ENCODE results near the gene THAP7. TPM values are rescaled to one million over a fixed set of nuclear protein-coding genes. Genes with fewer than 3 reads are reported as not detected.
A peak's percentile ranks its signal among the peaks of the same experiment; 100 is the strongest.
"Not testable (repeated sequence)": the region's sequence is repeated elsewhere in the genome, so short reads cannot be mapped to it uniquely, and the experiment has no call there.

Gene THAP7, protein sequence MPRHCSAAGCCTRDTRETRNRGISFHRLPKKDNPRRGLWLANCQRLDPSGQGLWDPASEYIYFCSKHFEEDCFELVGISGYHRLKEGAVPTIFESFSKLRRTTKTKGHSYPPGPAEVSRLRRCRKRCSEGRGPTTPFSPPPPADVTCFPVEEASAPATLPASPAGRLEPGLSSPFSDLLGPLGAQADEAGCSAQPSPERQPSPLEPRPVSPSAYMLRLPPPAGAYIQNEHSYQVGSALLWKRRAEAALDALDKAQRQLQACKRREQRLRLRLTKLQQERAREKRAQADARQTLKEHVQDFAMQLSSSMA
- total RNA-seq, result 10 to 100 TPM; 18.9 to 52.4 (median 32.0) TPM

GRCh38 chr22:21001601-21002325, at the start of gene THAP7:
Gene THAP7, minus strand, starts transcription at chr22:21002118. Its CDS starts 207 bp downstream, at chr22:21001911.
- WGBS, 2 donors, result 0 to 1% methylated on average over 11 to 49 of the region's 83 CpGs
- H3K36me3 ChIP-seq, result peaks cover 0 to 34% (median 25%) of the 10 kb centered on the region in 4 donors
- TF ChIP-seq EP300 (IDR thresholded peaks at IDR 0.05) (peak in 1 of 4 donors; percentile 19), POLR2A (IDR thresholded peaks at IDR 0.05) (peak in 3 of 4 donors; percentile 66 to 91 (median 79)), POLR2AphosphoS5 (IDR thresholded peaks at IDR 0.05) (peak; percentile 74 to 81)
- TF ChIP-seq, protein P1, sequence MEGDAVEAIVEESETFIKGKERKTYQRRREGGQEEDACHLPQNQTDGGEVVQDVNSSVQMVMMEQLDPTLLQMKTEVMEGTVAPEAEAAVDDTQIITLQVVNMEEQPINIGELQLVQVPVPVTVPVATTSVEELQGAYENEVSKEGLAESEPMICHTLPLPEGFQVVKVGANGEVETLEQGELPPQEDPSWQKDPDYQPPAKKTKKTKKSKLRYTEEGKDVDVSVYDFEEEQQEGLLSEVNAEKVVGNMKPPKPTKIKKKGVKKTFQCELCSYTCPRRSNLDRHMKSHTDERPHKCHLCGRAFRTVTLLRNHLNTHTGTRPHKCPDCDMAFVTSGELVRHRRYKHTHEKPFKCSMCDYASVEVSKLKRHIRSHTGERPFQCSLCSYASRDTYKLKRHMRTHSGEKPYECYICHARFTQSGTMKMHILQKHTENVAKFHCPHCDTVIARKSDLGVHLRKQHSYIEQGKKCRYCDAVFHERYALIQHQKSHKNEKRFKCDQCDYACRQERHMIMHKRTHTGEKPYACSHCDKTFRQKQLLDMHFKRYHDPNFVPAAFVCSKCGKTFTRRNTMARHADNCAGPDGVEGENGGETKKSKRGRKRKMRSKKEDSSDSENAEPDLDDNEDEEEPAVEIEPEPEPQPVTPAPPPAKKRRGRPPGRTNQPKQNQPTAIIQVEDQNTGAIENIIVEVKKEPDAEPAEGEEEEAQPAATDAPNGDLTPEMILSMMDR (IDR thresholded peaks at IDR 0.05), result peak in 1 of 6 experiments; percentile 17

DNA sequence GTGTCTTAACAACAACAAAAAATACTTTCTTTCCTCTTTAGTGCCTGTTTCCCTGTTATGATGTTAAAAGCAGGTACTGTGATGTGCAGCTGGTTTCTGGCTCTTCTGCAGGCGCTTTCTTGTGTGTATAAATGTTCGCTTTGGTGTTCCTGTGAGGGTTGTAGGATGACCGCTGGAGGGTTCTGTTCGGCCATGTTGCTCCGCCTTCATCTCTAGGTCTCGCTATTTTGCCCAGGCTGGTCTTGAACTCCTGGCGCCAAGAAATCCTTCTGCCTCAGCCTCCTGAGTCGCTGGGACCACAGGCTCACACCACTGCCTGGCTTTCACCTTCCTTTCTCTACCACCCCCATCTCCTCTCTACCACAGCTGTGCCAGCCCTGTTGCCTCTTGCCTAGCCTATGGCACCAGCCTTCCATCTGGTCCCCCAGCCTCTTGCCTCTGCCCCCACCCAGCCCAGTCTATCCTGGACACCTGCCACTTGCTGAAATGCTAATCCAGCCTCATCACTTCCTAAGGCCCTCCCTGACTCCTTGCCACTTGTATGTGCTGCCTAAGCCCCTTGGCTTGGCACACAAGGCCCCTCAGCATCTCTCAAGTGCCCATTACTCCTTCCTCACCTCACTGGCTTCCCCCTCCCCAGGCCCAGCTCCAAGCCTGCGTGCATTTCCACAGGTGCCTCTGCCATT, 49.4 kb upstream of the THAP7 start:
- no peaks in the 10 kb centered on the region for H3K9me3 ChIP-seq
- 81 to 86% methylated on average over 9 of the region's 9 CpGs for WGBS, 2 donors
- H3K4me1 ChIP-seq, result no peaks in the 10 kb centered on the region
- TF ChIP-seq, protein P1 (IDR thresholded peaks at IDR 0.05), result no peak
- TF ChIP-seq POLR2A (IDR thresholded peaks at IDR 0.05) (no peak), EP300 (IDR thresholded peaks at IDR 0.05) (no peak), POLR2AphosphoS5 (IDR thresholded peaks at IDR 0.05) (no peak)
- DNase-seq, result no peak
- H3K4me3 ChIP-seq, result no peak overlapping the region
- no peak overlapping the region for H3K27ac ChIP-seq
- ATAC-seq (ENCODE audit: low FRiP score in 2 of 2), result no peak
- no peaks in the 10 kb centered on the region for H3K27me3 ChIP-seq
- H3K36me3 ChIP-seq, result no peaks in the 10 kb centered on the region

More at GRCh38 chr22:21001601-21002325, at the start of gene THAP7:
- DNase-seq (peak; percentile 97 to 100), ATAC-seq (ENCODE audit: low FRiP score in 2 of 2) (peak; percentile 97 to 98)
- Histone ChIP-seq H3K27ac (peak within 1 kb of the TSS; percentile 96 to 99 (median 98)), H3K4me1 (peaks cover 22 to 39% (median 29%) of the 10 kb centered on the region in 4 donors), H3K4me3 (peak within 1 kb of the TSS; percentile 61 to 85 (median 70)), H3K9me3 (no peaks in the 10 kb centered on the region), H3K27me3 (no peaks in the 10 kb centered on the region)

DNA sequence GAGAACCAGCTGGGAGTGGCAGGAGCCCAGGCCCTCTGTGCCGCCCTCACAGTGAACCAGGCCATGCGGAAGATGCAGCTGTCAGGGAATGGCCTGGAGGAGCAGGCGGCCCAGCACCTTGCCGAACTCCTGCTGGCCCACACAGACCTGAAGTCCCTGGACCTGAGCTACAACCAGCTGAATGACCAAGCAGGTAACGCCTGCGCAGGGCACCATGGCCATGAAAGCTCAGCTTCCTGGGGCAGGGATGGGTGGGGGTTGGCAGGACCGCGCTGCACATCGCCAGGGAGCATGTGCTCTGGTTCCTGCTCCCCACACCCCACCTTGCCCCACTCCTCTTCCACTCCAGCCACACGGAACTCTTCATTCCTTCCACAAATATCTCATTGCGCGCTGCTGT, 47.0 kb upstream of the THAP7 start:
- H3K4me3 ChIP-seq; ATAC-seq (ENCODE audit: low FRiP score in 2 of 2); H3K9me3 ChIP-seq; H3K27me3 ChIP-seq; H3K36me3 ChIP-seq; H3K27ac ChIP-seq; DNase-seq: not testable (repeated sequence)
- peaks cover 12 to 16% (median 14%) of the 10 kb centered on the region in 4 donors for H3K4me1 ChIP-seq
- WGBS, 2 donors, result 100% methylated on average over 2 of the region's 12 CpGs

DNA sequence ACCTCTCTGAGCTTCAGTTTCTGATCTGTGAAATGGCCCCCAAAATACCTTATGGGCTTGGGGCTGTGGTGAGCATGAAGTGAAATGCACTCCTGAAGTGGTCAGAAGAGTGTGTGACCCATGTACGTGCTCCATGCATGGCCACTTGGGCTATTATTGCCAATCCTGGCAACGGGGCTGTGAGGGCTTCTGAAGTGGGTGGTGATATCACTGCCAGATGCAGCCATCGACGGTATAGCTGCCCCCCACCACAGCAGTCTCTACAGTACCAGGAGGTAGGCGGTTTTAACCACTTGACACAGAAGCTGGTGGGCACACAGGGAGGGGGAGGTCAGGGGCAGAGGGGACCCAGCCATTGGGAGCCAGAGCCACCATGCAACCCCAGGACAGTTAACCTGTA, 46.5 kb upstream of the THAP7 start:
- H3K4me3 ChIP-seq; ATAC-seq (ENCODE audit: low FRiP score in 2 of 2); H3K27me3 ChIP-seq; H3K27ac ChIP-seq; H3K36me3 ChIP-seq; DNase-seq; H3K9me3 ChIP-seq: not testable (repeated sequence)
- H3K4me1 ChIP-seq, result peaks cover 12 to 16% (median 14%) of the 10 kb centered on the region in 4 donors
- 68 to 86% methylated on average over 1 to 5 of the region's 5 CpGs for WGBS, 2 donors

GRCh38 chr22:21047730-21048129, 45.8 kb upstream of the THAP7 start:
- TF ChIP-seq POLR2A (IDR thresholded peaks at IDR 0.05) (no peak), POLR2AphosphoS5 (IDR thresholded peaks at IDR 0.05) (no peak), EP300 (IDR thresholded peaks at IDR 0.05) (no peak)
- TF ChIP-seq, protein P1 (IDR thresholded peaks at IDR 0.05), result no peak
- Histone ChIP-seq H3K4me3 (no peak overlapping the region), H3K27me3 (no peaks in the 10 kb centered on the region), H3K36me3 (no peaks in the 10 kb centered on the region), H3K27ac (no peak overlapping the region), H3K4me1 (peaks cover 12 to 16% (median 14%) of the 10 kb centered on the region in 4 donors), H3K9me3 (no peaks in the 10 kb centered on the region)
- 72 to 83% methylated on average over 2 to 7 of the region's 7 CpGs for WGBS, 2 donors
- ATAC-seq (ENCODE audit: low FRiP score in 2 of 2) (no peak), DNase-seq (no peak)
